ENCODE measurements around the gene VWC2.

The VWC2 gene

DNA sequence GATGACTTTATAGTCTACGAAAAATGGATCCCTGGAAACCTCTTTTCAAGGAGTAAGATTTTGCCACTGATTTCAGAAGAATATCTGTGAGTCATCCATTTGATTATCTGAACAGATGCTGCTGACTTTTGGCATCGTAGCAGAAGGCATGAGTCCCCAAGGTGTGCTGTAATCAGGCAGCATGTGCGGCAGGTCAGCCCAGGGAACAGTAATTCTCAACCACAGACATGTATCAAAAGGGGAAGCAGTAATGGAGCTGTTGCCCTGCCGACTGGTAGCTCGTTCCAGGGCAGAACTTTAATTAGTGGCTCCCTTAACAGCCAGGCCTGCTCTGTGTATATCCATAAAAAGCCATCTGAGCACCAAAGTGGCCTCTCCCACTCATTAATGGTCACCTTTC, 5.7 kb upstream of the VWC2 start:
- H2AFZ ChIP-seq (ENCODE audit: low read length): no peak overlapping the region
- no peaks in the 10 kb centered on the region for H3K9me2 ChIP-seq (replicated peaks; ENCODE audit: low read depth, low read length)
- H3K9me3 ChIP-seq (ENCODE audit: insufficient read depth, low read depth, low read length): no peaks in the 10 kb centered on the region
- no peaks in the 10 kb centered on the region for H3K36me3 ChIP-seq (ENCODE audit: insufficient read depth, low read length)
- no peaks in the 10 kb centered on the region for H3K27me3 ChIP-seq (ENCODE audit: insufficient read depth, low read length, poor library complexity, severe bottlenecking)
- no peak overlapping the region for H3K4me2 ChIP-seq (ENCODE audit: low read depth, low read length, poor library complexity, severe bottlenecking)
- H4K20me1 ChIP-seq (ENCODE audit: insufficient read depth, low read length, poor library complexity, severe bottlenecking): no peaks in the 10 kb centered on the region
- no peaks in the 10 kb centered on the region for H3F3A ChIP-seq (ENCODE audit: low read depth)
- H3K9ac ChIP-seq (ENCODE audit: low read depth, low read length, poor library complexity, severe bottlenecking): no peak overlapping the region
- TF ChIP-seq, protein P1, sequence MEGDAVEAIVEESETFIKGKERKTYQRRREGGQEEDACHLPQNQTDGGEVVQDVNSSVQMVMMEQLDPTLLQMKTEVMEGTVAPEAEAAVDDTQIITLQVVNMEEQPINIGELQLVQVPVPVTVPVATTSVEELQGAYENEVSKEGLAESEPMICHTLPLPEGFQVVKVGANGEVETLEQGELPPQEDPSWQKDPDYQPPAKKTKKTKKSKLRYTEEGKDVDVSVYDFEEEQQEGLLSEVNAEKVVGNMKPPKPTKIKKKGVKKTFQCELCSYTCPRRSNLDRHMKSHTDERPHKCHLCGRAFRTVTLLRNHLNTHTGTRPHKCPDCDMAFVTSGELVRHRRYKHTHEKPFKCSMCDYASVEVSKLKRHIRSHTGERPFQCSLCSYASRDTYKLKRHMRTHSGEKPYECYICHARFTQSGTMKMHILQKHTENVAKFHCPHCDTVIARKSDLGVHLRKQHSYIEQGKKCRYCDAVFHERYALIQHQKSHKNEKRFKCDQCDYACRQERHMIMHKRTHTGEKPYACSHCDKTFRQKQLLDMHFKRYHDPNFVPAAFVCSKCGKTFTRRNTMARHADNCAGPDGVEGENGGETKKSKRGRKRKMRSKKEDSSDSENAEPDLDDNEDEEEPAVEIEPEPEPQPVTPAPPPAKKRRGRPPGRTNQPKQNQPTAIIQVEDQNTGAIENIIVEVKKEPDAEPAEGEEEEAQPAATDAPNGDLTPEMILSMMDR (conservative IDR thresholded peaks at IDR 0.05; ENCODE audit: low read length): no peak
- no peak for TF ChIP-seq EZH2phosphoT487 (IDR thresholded peaks at IDR 0.05; ENCODE audit: borderline replicate concordance)
- H3K4me3 ChIP-seq (ENCODE audit: low read length, poor library complexity, severe bottlenecking): no peak overlapping the region
- H3K4me1 ChIP-seq (ENCODE audit: insufficient read depth, low read length, poor library complexity, severe bottlenecking): no peaks in the 10 kb centered on the region
- no peaks in the 10 kb centered on the region for H3K79me2 ChIP-seq (ENCODE audit: insufficient read depth, low read length)

DNA sequence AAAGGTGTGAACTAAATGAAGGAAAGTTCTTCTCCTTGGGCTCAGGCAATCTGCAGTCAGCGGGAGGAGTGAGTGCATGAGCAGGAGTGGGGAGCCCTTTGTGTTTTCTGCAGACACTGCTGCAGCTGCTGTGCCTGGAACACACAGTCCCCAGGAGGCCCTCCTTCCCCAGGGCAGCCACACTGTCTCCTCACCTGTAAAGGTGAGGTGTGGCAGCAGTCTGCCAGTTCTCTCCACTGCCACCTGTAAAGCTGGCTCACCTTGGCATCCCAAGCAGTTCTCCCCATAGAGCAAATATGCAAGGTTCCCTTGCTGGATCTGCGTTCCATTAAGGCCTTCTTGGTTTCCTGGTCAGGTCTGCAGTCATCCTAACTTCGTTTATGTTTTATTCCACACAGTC, 5.2 kb upstream of the VWC2 start:
- no peaks in the 10 kb centered on the region for H3K9me3 ChIP-seq (ENCODE audit: insufficient read depth, low read depth, low read length)
- no peak overlapping the region for H3K9ac ChIP-seq (ENCODE audit: low read depth, low read length, poor library complexity, severe bottlenecking)
- no peaks in the 10 kb centered on the region for H4K20me1 ChIP-seq (ENCODE audit: insufficient read depth, low read length, poor library complexity, severe bottlenecking)
- no peaks in the 10 kb centered on the region for H3K27me3 ChIP-seq (ENCODE audit: insufficient read depth, low read length, poor library complexity, severe bottlenecking)
- H3K36me3 ChIP-seq (ENCODE audit: insufficient read depth, low read length): no peaks in the 10 kb centered on the region
- TF ChIP-seq EZH2phosphoT487 (IDR thresholded peaks at IDR 0.05; ENCODE audit: borderline replicate concordance): no peak
- TF ChIP-seq, protein P1 (conservative IDR thresholded peaks at IDR 0.05; ENCODE audit: low read length): no peak
- no peaks in the 10 kb centered on the region for H3K9me2 ChIP-seq (replicated peaks; ENCODE audit: low read depth, low read length)
- no peaks in the 10 kb centered on the region for H3F3A ChIP-seq (ENCODE audit: low read depth)
- no peak overlapping the region for H3K4me3 ChIP-seq (ENCODE audit: low read length, poor library complexity, severe bottlenecking)
- H3K79me2 ChIP-seq (ENCODE audit: insufficient read depth, low read length): no peaks in the 10 kb centered on the region
- H2AFZ ChIP-seq (ENCODE audit: low read length): no peak overlapping the region
- H3K4me2 ChIP-seq (ENCODE audit: low read depth, low read length, poor library complexity, severe bottlenecking): no peak overlapping the region
- H3K4me1 ChIP-seq (ENCODE audit: insufficient read depth, low read length, poor library complexity, severe bottlenecking): no peaks in the 10 kb centered on the region

DNA sequence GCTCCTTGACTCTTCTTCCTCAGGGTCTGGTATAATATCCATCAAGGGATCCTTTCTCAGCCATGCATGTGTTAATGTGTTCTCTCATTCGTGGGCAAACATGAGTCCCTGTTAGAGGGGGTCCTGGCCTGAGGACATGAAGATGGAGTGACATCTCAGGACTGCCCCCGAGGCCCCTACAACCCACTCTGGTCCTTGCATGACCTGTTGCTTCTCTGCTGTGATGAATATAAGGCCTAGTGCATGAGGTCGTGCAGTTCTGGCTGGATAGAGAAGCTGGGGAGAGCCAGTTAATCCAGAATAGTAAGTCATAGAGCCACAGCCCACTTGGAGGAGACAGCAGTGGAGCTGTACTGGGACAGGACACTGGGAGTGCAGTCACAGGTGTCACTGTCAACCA, 4.6 kb upstream of the VWC2 start:
- Histone ChIP-seq H3K36me3 (ENCODE audit: insufficient read depth, low read length) (no peaks in the 10 kb centered on the region), H2AFZ (ENCODE audit: low read length) (no peak overlapping the region), H3F3A (ENCODE audit: low read depth) (no peaks in the 10 kb centered on the region), H3K4me3 (ENCODE audit: low read length, poor library complexity, severe bottlenecking) (no peak overlapping the region), H3K9me3 (ENCODE audit: insufficient read depth, low read depth, low read length) (no peaks in the 10 kb centered on the region), H4K20me1 (ENCODE audit: insufficient read depth, low read length, poor library complexity, severe bottlenecking) (no peaks in the 10 kb centered on the region), H3K9me2 (replicated peaks; ENCODE audit: low read depth, low read length) (no peaks in the 10 kb centered on the region), H3K27me3 (ENCODE audit: insufficient read depth, low read length, poor library complexity, severe bottlenecking) (no peaks in the 10 kb centered on the region), H3K9ac (ENCODE audit: low read depth, low read length, poor library complexity, severe bottlenecking) (no peak overlapping the region), H3K4me2 (ENCODE audit: low read depth, low read length, poor library complexity, severe bottlenecking) (no peak overlapping the region), H3K79me2 (ENCODE audit: insufficient read depth, low read length) (no peaks in the 10 kb centered on the region), H3K4me1 (ENCODE audit: insufficient read depth, low read length, poor library complexity, severe bottlenecking) (no peaks in the 10 kb centered on the region)
- TF ChIP-seq, protein P1 (conservative IDR thresholded peaks at IDR 0.05; ENCODE audit: low read length): no peak
- TF ChIP-seq EZH2phosphoT487 (IDR thresholded peaks at IDR 0.05; ENCODE audit: borderline replicate concordance): no peak
